HEK293 (cell line): Measurements from ENCODE around the gene TMEM181.

Experiments
- BCL11A ChIP-seq: fragments of 450-650 bp; formaldehyde crosslinking; IDR thresholded peaks from 2 replicates; pipeline ENCODE4 v1.5.1; 2016; ENCODE audit warnings: low read depth, missing biosample characterization, missing genetic modification characterization
- GFI1B ChIP-seq: fragments of 450-650 bp; formaldehyde crosslinking; IDR thresholded peaks from 2 replicates; pipeline ENCODE4 v1.5.1; 2016; ENCODE audit warnings: missing biosample characterization, missing genetic modification characterization
- GLIS1 ChIP-seq: fragments of 450-650 bp; formaldehyde crosslinking; IDR thresholded peaks from 2 replicates; pipeline ENCODE4 v1.5.1; 2016; ENCODE audit warnings: missing biosample characterization, missing genetic modification characterization
- OSR2 ChIP-seq: fragments of 450-650 bp; formaldehyde crosslinking; IDR thresholded peaks from 2 replicates; pipeline ENCODE4 v1.5.1; 2016; ENCODE audit warnings: missing biosample characterization, missing genetic modification characterization
- OVOL3 ChIP-seq: fragments of 450-650 bp; formaldehyde crosslinking; IDR thresholded peaks from 2 replicates; pipeline ENCODE4 v1.5.1; 2016; ENCODE audit warnings: missing biosample characterization, missing genetic modification characterization
- SP7 ChIP-seq: fragments of 450-650 bp; formaldehyde crosslinking; IDR thresholded peaks from 2 replicates; pipeline ENCODE4 v1.5.1; 2016; ENCODE audit warnings: missing biosample characterization, missing genetic modification characterization
- TCF7L2 ChIP-seq: IDR thresholded peaks from 2 replicates; pipeline ENCODE4 v1.6.1; 2011; ENCODE audit warnings: low read depth, mild to moderate bottlenecking, inconsistent platforms, low read length, moderate library complexity, borderline replicate concordance
- WT1 ChIP-seq: fragments of 450-650 bp; formaldehyde crosslinking; IDR thresholded peaks from 2 replicates; pipeline ENCODE4 v1.5.1; 2016; ENCODE audit warnings: missing biosample characterization, missing genetic modification characterization
- ZNF121 ChIP-seq: fragments of 450-650 bp; formaldehyde crosslinking; IDR thresholded peaks from 2 replicates; pipeline ENCODE4 v1.5.1; 2016; ENCODE audit warnings: missing biosample characterization, missing genetic modification characterization
- ZNF133 ChIP-seq: fragments of 450-650 bp; formaldehyde crosslinking; IDR thresholded peaks from 2 replicates; pipeline ENCODE4 v1.5.1; 2016; ENCODE audit warnings: missing biosample characterization, missing genetic modification characterization
- ZNF221 ChIP-seq: fragments of 450-650 bp; formaldehyde crosslinking; IDR thresholded peaks from 2 replicates; pipeline ENCODE4 v1.5.1; 2017; ENCODE audit warnings: missing biosample characterization, missing genetic modification characterization, borderline replicate concordance
- ZNF223 ChIP-seq: fragments of 450-650 bp; formaldehyde crosslinking; IDR thresholded peaks from 2 replicates; pipeline ENCODE4 v1.5.1; 2016; ENCODE audit warnings: missing biosample characterization, missing genetic modification characterization
- ZNF266 ChIP-seq: fragments of 450-650 bp; formaldehyde crosslinking; IDR thresholded peaks from 2 replicates; pipeline ENCODE4 v1.5.1; 2016; ENCODE audit warnings: missing biosample characterization, missing genetic modification characterization, low read depth
- ZNF302 ChIP-seq: fragments of 450-650 bp; formaldehyde crosslinking; IDR thresholded peaks from 2 replicates; pipeline ENCODE4 v1.5.1; 2016; ENCODE audit warnings: missing biosample characterization, missing genetic modification characterization, low read depth
- ZNF37A ChIP-seq: fragments of 450-650 bp; IDR thresholded peaks from 2 replicates; pipeline ENCODE4 v1.5.1; 2018; ENCODE audit warnings: missing biosample characterization, missing genetic modification characterization
- ZNF514 ChIP-seq: fragments of 450-650 bp; formaldehyde crosslinking; IDR thresholded peaks from 2 replicates; pipeline ENCODE4 v1.5.1; 2016; ENCODE audit warnings: missing biosample characterization, missing genetic modification characterization
- ZNF571 ChIP-seq: fragments of 450-650 bp; formaldehyde crosslinking; IDR thresholded peaks from 2 replicates; pipeline ENCODE4 v1.5.0; 2017; ENCODE audit warnings: missing biosample characterization, missing genetic modification characterization
- ZNF596 ChIP-seq: fragments of 450-650 bp; IDR thresholded peaks from 2 replicates; pipeline ENCODE4 v1.5.0; 2018; ENCODE audit warnings: missing biosample characterization, mild to moderate bottlenecking, missing genetic modification characterization, moderate library complexity
- ZNF654 ChIP-seq: fragments of 450-650 bp; formaldehyde crosslinking; IDR thresholded peaks from 2 replicates; pipeline ENCODE4 v1.5.1; 2016; ENCODE audit warnings: low read depth, missing biosample characterization, missing genetic modification characterization
- ZNF777 ChIP-seq: fragments of 450-650 bp; formaldehyde crosslinking; IDR thresholded peaks from 2 replicates; pipeline ENCODE4 v1.5.1; 2017; ENCODE audit warnings: missing biosample characterization, missing genetic modification characterization, borderline replicate concordance
- ZSCAN30 ChIP-seq: fragments of 450-650 bp; IDR thresholded peaks from 2 replicates; pipeline ENCODE4 v1.5.1; 2018; ENCODE audit warnings: missing biosample characterization, mild to moderate bottlenecking, missing genetic modification characterization, moderate library complexity
- TF ChIP-seq, protein P1 (sequence below): fragments of 450-650 bp; formaldehyde crosslinking; optimal IDR thresholded peaks from 2 replicates; pipeline ENCODE3; 2016; ENCODE audit warnings: missing biosample characterization, mild to moderate bottlenecking, missing genetic modification characterization
- TF ChIP-seq, protein P2 (sequence below): fragments of 450-650 bp; formaldehyde crosslinking; IDR thresholded peaks from 2 replicates; pipeline ENCODE4 v1.5.1; 2016; ENCODE audit warnings: missing biosample characterization, missing genetic modification characterization
- TF ChIP-seq, protein P3 (sequence below): fragments of 450-650 bp; formaldehyde crosslinking; IDR thresholded peaks from 2 replicates; pipeline ENCODE4 v1.5.1; 2016; ENCODE audit warnings: missing biosample characterization, missing genetic modification characterization, borderline replicate concordance
- TF ChIP-seq, protein P4 (sequence below): fragments of 450-650 bp; formaldehyde crosslinking; IDR thresholded peaks from 2 replicates; pipeline ENCODE4 v1.5.1; 2016; ENCODE audit warnings: missing biosample characterization, missing genetic modification characterization
- TF ChIP-seq, protein P5 (sequence below): fragments of 450-650 bp; formaldehyde crosslinking; IDR thresholded peaks from 2 replicates; pipeline ENCODE4 v1.5.1; 2016; ENCODE audit warnings: missing biosample characterization, missing genetic modification characterization

The TMEM181 gene

DNA sequence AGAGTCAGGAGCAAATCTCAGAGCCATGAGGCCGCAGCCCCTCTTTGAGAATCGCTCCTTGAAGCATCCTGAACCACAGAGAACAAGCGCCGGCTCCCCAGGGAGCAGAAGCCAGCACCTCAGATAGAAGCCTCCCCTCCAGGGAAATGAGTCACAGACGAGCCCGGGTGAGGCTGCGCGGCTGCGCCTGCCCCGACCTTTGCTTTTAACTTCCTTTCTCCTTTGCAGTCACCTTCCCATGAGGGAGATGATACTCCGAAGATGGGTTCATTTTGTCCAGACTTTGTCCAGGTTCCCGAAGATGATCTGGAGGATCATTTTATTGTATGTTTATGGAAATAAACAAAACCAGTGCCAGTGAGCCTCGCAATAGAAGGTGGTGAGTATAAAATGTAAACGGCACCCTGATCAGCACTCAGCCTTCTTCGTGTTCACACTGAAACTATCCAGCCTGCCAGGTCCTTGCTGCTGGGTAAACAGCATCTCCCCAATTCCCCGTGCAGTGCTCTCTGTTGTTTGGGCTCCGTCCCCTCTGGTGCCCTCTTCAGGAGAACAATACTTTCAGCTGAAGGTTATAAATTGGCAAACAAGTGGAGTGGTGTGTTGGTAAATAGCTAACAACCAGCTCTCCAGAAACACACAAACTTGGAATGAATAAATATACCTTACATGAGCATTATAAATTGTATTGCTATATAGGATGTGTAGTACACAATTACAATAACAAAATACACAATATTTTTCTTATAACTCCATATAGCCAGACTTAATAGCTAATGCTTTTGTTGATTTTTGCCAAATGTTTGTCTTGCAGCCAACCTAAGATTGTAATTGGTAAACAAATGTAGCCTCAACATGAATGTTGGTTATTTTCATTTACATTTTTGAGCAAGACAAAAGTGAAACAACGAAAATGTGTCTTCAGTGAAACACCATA lies 41.4 kb upstream of the TMEM181 start (continued):
- TF ChIP-seq WT1 (tag by site-specific recombination) (peak; percentile 68), ZNF121 (no peak), ZNF223 (tag by site-specific recombination) (no peak), GFI1B (tag by site-specific recombination) (no peak), GLIS1 (tag by site-specific recombination) (peak; percentile 35; the same call in 1 of the 2 replicates), ZNF37A (tag by site-specific recombination) (no peak), ZNF221 (tag by site-specific recombination) (no peak), ZSCAN30 (tag by site-specific recombination) (no peak; the same call in 1 of the 2 replicates), TCF7L2 (no peak), OSR2 (peak; percentile 91), OVOL3 (tag by site-specific recombination) (no peak), ZNF266 (tag by site-specific recombination) (no peak), BCL11A (tag by site-specific recombination) (no peak), SP7 (tag by site-specific recombination) (peak; percentile 44; the same call in 1 of the 2 replicates), ZNF654 (tag by site-specific recombination) (peak; percentile 35), ZNF777 (tag by site-specific recombination) (no peak), ZNF514 (tag by site-specific recombination) (no peak), ZNF571 (tag by site-specific recombination) (no peak), ZNF302 (tag by site-specific recombination) (no peak), ZNF133 (no peak), ZNF596 (tag by site-specific recombination) (no peak)
- TF ChIP-seq, protein P1, sequence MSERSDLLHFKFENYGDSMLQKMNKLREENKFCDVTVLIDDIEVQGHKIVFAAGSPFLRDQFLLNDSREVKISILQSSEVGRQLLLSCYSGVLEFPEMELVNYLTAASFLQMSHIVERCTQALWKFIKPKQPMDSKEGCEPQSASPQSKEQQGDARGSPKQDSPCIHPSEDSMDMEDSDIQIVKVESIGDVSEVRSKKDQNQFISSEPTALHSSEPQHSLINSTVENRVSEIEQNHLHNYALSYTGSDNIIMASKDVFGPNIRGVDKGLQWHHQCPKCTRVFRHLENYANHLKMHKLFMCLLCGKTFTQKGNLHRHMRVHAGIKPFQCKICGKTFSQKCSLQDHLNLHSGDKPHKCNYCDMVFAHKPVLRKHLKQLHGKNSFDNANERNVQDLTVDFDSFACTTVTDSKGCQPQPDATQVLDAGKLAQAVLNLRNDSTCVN (tag by site-specific recombination), result peak; percentile 36
- TF ChIP-seq, protein P2, sequence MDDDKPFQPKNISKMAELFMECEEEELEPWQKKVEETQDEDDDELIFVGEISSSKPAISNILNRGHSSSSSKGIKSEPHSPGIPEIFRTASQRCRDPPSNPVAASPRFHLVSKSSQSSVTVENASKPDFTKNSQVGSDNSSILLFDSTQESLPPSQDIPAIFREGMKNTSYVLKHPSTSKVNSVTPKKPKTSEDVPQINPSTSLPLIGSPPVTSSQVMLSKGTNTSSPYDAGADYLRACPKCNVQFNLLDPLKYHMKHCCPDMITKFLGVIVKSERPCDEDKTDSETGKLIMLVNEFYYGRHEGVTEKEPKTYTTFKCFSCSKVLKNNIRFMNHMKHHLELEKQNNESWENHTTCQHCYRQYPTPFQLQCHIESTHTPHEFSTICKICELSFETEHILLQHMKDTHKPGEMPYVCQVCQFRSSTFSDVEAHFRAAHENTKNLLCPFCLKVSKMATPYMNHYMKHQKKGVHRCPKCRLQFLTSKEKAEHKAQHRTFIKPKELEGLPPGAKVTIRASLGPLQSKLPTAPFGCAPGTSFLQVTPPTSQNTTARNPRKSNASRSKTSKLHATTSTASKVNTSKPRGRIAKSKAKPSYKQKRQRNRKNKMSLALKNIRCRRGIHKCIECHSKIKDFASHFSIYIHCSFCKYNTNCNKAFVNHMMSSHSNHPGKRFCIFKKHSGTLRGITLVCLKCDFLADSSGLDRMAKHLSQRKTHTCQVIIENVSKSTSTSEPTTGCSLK (tag by site-specific recombination), result no peak
- TF ChIP-seq, protein P3, sequence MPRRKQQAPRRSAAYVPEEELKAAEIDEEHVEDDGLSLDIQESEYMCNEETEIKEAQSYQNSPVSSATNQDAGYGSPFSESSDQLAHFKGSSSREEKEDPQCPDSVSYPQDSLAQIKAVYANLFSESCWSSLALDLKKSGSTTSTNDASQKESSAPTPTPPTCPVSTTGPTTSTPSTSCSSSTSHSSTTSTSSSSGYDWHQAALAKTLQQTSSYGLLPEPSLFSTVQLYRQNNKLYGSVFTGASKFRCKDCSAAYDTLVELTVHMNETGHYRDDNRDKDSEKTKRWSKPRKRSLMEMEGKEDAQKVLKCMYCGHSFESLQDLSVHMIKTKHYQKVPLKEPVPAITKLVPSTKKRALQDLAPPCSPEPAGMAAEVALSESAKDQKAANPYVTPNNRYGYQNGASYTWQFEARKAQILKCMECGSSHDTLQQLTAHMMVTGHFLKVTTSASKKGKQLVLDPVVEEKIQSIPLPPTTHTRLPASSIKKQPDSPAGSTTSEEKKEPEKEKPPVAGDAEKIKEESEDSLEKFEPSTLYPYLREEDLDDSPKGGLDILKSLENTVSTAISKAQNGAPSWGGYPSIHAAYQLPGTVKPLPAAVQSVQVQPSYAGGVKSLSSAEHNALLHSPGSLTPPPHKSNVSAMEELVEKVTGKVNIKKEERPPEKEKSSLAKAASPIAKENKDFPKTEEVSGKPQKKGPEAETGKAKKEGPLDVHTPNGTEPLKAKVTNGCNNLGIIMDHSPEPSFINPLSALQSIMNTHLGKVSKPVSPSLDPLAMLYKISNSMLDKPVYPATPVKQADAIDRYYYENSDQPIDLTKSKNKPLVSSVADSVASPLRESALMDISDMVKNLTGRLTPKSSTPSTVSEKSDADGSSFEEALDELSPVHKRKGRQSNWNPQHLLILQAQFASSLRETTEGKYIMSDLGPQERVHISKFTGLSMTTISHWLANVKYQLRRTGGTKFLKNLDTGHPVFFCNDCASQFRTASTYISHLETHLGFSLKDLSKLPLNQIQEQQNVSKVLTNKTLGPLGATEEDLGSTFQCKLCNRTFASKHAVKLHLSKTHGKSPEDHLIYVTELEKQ (tag by site-specific recombination), result no peak
- TF ChIP-seq, protein P4, sequence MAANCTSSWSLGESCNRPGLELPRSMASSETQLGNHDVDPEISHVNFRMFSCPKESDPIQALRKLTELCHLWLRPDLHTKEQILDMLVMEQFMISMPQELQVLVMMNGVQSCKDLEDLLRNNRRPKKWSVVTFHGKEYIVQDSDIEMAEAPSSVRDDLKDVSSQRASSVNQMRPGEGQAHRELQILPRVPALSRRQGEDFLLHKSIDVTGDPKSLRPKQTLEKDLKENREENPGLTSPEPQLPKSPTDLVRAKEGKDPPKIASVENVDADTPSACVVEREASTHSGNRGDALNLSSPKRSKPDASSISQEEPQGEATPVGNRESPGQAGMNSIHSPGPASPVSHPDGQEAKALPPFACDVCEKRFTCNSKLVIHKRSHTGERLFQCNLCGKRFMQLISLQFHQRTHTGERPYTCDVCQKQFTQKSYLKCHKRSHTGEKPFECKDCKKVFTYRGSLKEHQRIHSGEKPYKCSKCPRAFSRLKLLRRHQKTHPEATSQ, result no peak
- TF ChIP-seq, protein P5, sequence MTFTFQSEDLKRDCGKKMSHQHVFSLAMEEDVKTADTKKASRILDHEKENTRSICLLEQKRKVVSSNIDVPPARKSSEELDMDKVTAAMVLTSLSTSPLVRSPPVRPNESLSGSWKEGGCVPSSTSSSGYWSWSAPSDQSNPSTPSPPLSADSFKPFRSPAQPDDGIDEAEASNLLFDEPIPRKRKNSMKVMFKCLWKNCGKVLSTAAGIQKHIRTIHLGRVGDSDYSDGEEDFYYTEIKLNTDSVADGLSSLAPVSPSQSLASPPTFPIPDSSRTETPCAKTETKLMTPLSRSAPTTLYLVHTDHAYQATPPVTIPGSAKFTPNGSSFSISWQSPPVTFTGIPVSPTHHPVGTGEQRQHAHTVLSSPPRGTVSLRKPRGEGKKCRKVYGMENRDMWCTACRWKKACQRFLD (tag by site-specific recombination), result no peak
